H1 (cell line): Measurements from ENCODE around the gene PPP1R9A. TPM values are rescaled to one million over a fixed set of nuclear protein-coding genes. Genes with fewer than 3 reads are reported as not detected.
A peak's percentile ranks its signal among the peaks of the same experiment; 100 is the strongest.

Experiments used
- CTCF ChIA-PET: fragments of 300-600 bp; sonication (Branson Sonifier 250); formaldehyde crosslinking; loops from one replicate; lab custom pipeline; 2021; ENCODE audit not compliant: partially characterized antibody; lab: Charles Lee
- POLR2A ChIA-PET: fragments of 300-600 bp; sonication (Branson Sonifier 250); formaldehyde crosslinking; loops from one replicate; lab custom pipeline; 2021; ENCODE audit warnings: inconsistent platforms; ENCODE audit not compliant: partially characterized antibody; lab: Charles Lee
- DNase-seq, 2 experiments: peaks; one replicate each; pipeline versions ENCODE4 v3.0.0 to v3.0.0-alpha.2; 2010 to 2022; ENCODE audit warnings: low spot score in 2 of 2, low read depth in 1 of 2, mixed read lengths in 1 of 2
- FAIRE-seq: peaks from 2 replicates; lab custom pipeline; 2011; peaks lifted over from hg19 to GRCh38; lab: Jason Lieb, UNC
- H2AFZ ChIP-seq: 2 replicates; pipeline ENCODE4 v1.8.1; 2012; ENCODE audit warnings: low read length, inconsistent platforms
- H2AK5ac ChIP-seq: 2 replicates; pipeline ENCODE4 v1.6.1; 2013; ENCODE audit warnings: low read depth, low read length
- H2BK120ac ChIP-seq: replicated peaks from 2 replicates; pipeline ENCODE3; 2013; ENCODE audit warnings: low read depth, low read length, inconsistent platforms
- H2BK12ac ChIP-seq: 2 replicates; pipeline ENCODE4 v1.6.1; 2013; ENCODE audit warnings: low read depth, low read length
- H2BK15ac ChIP-seq: 2 replicates; pipeline ENCODE4 v1.6.1; 2013; ENCODE audit warnings: low read length
- H2BK20ac ChIP-seq: 2 replicates; pipeline ENCODE4 v1.6.1; 2013; ENCODE audit warnings: low read length
- H2BK5ac ChIP-seq: 2 replicates; pipeline ENCODE4 v1.6.1; 2013; ENCODE audit warnings: low read depth, low read length
- H3K14ac ChIP-seq: 2 replicates; pipeline ENCODE4 v1.6.1; 2013; ENCODE audit warnings: inconsistent platforms; ENCODE audit not compliant: insufficient read length
- H3K18ac ChIP-seq: 2 replicates; pipeline ENCODE4 v1.6.1; 2013; ENCODE audit warnings: low read length; ENCODE audit errors: extremely low read depth
- H3K23ac ChIP-seq: 2 replicates; pipeline ENCODE4 v1.6.1; 2013; ENCODE audit warnings: inconsistent platforms; ENCODE audit not compliant: insufficient read length
- H3K23me2 ChIP-seq: 2 replicates; pipeline ENCODE4 v1.6.1; 2013; ENCODE audit warnings: low read depth, low read length
- H3K27ac ChIP-seq: 2 replicates; pipeline ENCODE4 v1.6.1; 2011; ENCODE audit warnings: low read depth, low read length, inconsistent platforms
- H3K27me3 ChIP-seq, 4 experiments: replicated peaks in 1 of 4; 1 replicate in 1 of 4; 2 replicates in 3 of 4; pipeline versions ENCODE4 v1.6.1 to v1.8.1; 2011 to 2013; ENCODE audit warnings: low read length in 3 of 4, mild to moderate bottlenecking in 3 of 4, inconsistent platforms in 2 of 4, mixed read lengths in 2 of 4, moderate library complexity in 1 of 4; ENCODE audit not compliant: control insufficient read depth in 3 of 4, insufficient read depth in 3 of 4; ENCODE audit errors: extremely low read depth in 1 of 4
- H3K36me3 ChIP-seq, 4 experiments: 2 replicates each; pipeline versions ENCODE4 v1.6.1 to v1.8.1; 2011 to 2013; ENCODE audit warnings: mild to moderate bottlenecking in 4 of 4, low read length in 3 of 4, moderate library complexity in 2 of 4, control low read depth in 1 of 4, inconsistent platforms in 1 of 4; ENCODE audit not compliant: insufficient read depth in 4 of 4, control insufficient read depth in 2 of 4
- H3K4ac ChIP-seq: replicated peaks from 2 replicates; pipeline ENCODE3; 2013; ENCODE audit warnings: low read length, low read depth, mixed read lengths, inconsistent platforms; ENCODE audit not compliant: insufficient read length
- H3K4me1 ChIP-seq, 4 experiments: replicated peaks in 1 of 4; 1 replicate in 1 of 4; 2 replicates in 3 of 4; pipeline versions ENCODE4 v1.6.1 to v1.8.1; 2011 to 2013; ENCODE audit warnings: low read length in 3 of 4, inconsistent platforms in 2 of 4, mixed read lengths in 1 of 4; ENCODE audit not compliant: insufficient read depth in 4 of 4, control insufficient read depth in 3 of 4
- H3K4me2 ChIP-seq, 2 experiments: 2 replicates each; pipeline versions ENCODE4 v1.6.1 to v1.8.1; 2011 to 2013; ENCODE audit warnings: low read depth in 2 of 2, low read length in 2 of 2, control low read depth in 1 of 2, inconsistent platforms in 1 of 2, mild to moderate bottlenecking in 1 of 2; ENCODE audit not compliant: insufficient read depth in 1 of 2
- H3K4me3 ChIP-seq, 4 experiments: fragments of 200-600, 300-600 bp in 1 of 4; sonication (generic), shearing (Covaris generic), sonication (Bioruptor Twin) in 1 of 4; 2 replicates each; pipeline versions ENCODE4 v1.5.1 to v1.8.1; 2011 to 2016; ENCODE audit warnings: low read length in 4 of 4, low read depth in 3 of 4, control low read depth in 2 of 4, inconsistent platforms in 2 of 4, mild to moderate bottlenecking in 2 of 4, mixed read lengths in 1 of 4, moderate library complexity in 1 of 4; ENCODE audit not compliant: insufficient read depth in 2 of 4; ENCODE audit errors: extremely low read depth in 1 of 4
- H3K56ac ChIP-seq: replicated peaks from 2 replicates; pipeline ENCODE3; 2013; ENCODE audit warnings: low read depth, mild to moderate bottlenecking, mixed read lengths, low read length, inconsistent platforms; ENCODE audit not compliant: insufficient read length
- H3K79me1 ChIP-seq: 2 replicates; pipeline ENCODE4 v1.6.1; 2013; ENCODE audit warnings: low read depth, low read length, control low read depth
- H3K79me2 ChIP-seq, 2 experiments: 2 replicates each; pipeline versions ENCODE4 v1.6.1 to v1.8.1; 2012 to 2013; ENCODE audit warnings: low read length in 2 of 2, mild to moderate bottlenecking in 2 of 2, inconsistent platforms in 1 of 2; ENCODE audit not compliant: insufficient read depth in 2 of 2, control insufficient read depth in 1 of 2
- H3K9ac ChIP-seq, 4 experiments: replicated peaks in 1 of 4; 1 replicate in 1 of 4; 2 replicates in 3 of 4; pipeline versions ENCODE4 v1.6.1 to v1.8.1; 2011 to 2013; ENCODE audit warnings: low read depth in 3 of 4, low read length in 3 of 4, control low read depth in 2 of 4, mild to moderate bottlenecking in 2 of 4, moderate library complexity in 2 of 4, inconsistent platforms in 1 of 4; ENCODE audit errors: extremely low read depth in 1 of 4
- H3K9me3 ChIP-seq, 2 experiments: 2 replicates each; pipeline versions ENCODE4 v1.6.1 to v1.8.1; 2012 to 2013; ENCODE audit warnings: mild to moderate bottlenecking in 2 of 2, moderate library complexity in 2 of 2, control low read depth in 1 of 2, inconsistent platforms in 1 of 2, low read depth in 1 of 2, low read length in 1 of 2, mixed read lengths in 1 of 2; ENCODE audit not compliant: insufficient read depth in 2 of 2
- H4K20me1 ChIP-seq, 2 experiments: replicated peaks in 1 of 2; 2 replicates each; pipeline versions ENCODE3 to v1.8.1; 2011 to 2013; ENCODE audit warnings: inconsistent platforms in 2 of 2, low read length in 2 of 2, mild to moderate bottlenecking in 1 of 2; ENCODE audit not compliant: insufficient read depth in 2 of 2, control insufficient read depth in 1 of 2
- H4K5ac ChIP-seq: 2 replicates; pipeline ENCODE4 v1.6.1; 2013; ENCODE audit warnings: low read length, low read depth, mixed read lengths, inconsistent platforms; ENCODE audit not compliant: insufficient read length
- H4K8ac ChIP-seq: 2 replicates; pipeline ENCODE4 v1.8.0; 2013; ENCODE audit warnings: mild to moderate bottlenecking, moderate library complexity, low read length, inconsistent platforms; ENCODE audit not compliant: insufficient read depth; ENCODE audit errors: extremely low read depth
- H4K91ac ChIP-seq: replicated peaks from 2 replicates; pipeline ENCODE3; 2013; ENCODE audit warnings: low read length, mixed read lengths, inconsistent platforms; ENCODE audit not compliant: insufficient read length
- ATF2 ChIP-seq: IDR thresholded peaks from 2 replicates; pipeline ENCODE4 v1.6.1; 2012; ENCODE audit warnings: low read length, inconsistent platforms
- CEBPB ChIP-seq: IDR thresholded peaks from 2 replicates; pipeline ENCODE4 v1.6.1; 2012; ENCODE audit warnings: low read depth, low read length
- CREB1 ChIP-seq: IDR thresholded peaks from 2 replicates; pipeline ENCODE4 v1.6.1; 2012; ENCODE audit warnings: inconsistent platforms
- FOSL1 ChIP-seq: IDR thresholded peaks from 2 replicates; pipeline ENCODE4 v1.6.1; 2011; ENCODE audit warnings: mild to moderate bottlenecking, low read depth, low read length, moderate library complexity; ENCODE audit not compliant: insufficient read depth
- GABPA ChIP-seq: IDR thresholded peaks from 2 replicates; pipeline ENCODE4 v1.6.1; 2011; ENCODE audit warnings: mild to moderate bottlenecking, low read length, moderate library complexity, borderline replicate concordance; ENCODE audit not compliant: insufficient read depth
- GTF2F1 ChIP-seq: IDR thresholded peaks from 2 replicates; pipeline ENCODE4 v1.6.1; 2012; ENCODE audit warnings: low read depth, low read length, improper control_type of control experiment, borderline replicate concordance
- HDAC2 ChIP-seq, 2 experiments: fragments of 300-600 bp in 1 of 2; sonication (generic) in 1 of 2; IDR thresholded peaks; 2 replicates each; pipeline ENCODE4 v1.6.1; 2011 to 2012; ENCODE audit warnings: low read depth in 2 of 2, low read length in 2 of 2, mild to moderate bottlenecking in 2 of 2, moderate library complexity in 2 of 2, borderline replicate concordance in 1 of 2, inconsistent platforms in 1 of 2
- KDM4A ChIP-seq: IDR thresholded peaks from one replicate; pipeline ENCODE4 v1.7.1; 2012; ENCODE audit warnings: low read depth, mild to moderate bottlenecking, moderate library complexity, low read length, inconsistent platforms; ENCODE audit not compliant: severe bottlenecking
- PHF8 ChIP-seq: fragments of 200-600 bp; sonication (generic); conservative IDR thresholded peaks from 2 replicates; pipeline ENCODE4 v1.7.1; 2012; ENCODE audit warnings: low read depth, mild to moderate bottlenecking, inconsistent platforms, low read length, moderate library complexity
- RBBP5 ChIP-seq: IDR thresholded peaks from 2 replicates; pipeline ENCODE4 v1.7.1; 2012; ENCODE audit warnings: low read depth, mild to moderate bottlenecking, inconsistent platforms, low read length, moderate library complexity, borderline replicate concordance
- SP1 ChIP-seq: IDR thresholded peaks from 2 replicates; pipeline ENCODE4 v1.6.1; 2011; ENCODE audit warnings: low read depth, low read length
- TCF12 ChIP-seq: IDR thresholded peaks from 2 replicates; pipeline ENCODE4 v1.6.1; 2011; ENCODE audit warnings: low read depth, mild to moderate bottlenecking, low read length
- TEAD4 ChIP-seq: IDR thresholded peaks from 2 replicates; pipeline ENCODE4 v1.6.1; 2012; ENCODE audit warnings: low read depth, low read length, inconsistent platforms, mixed read lengths
- WGBS, 2 experiments: shearing (Covaris generic) in 1 of 2; methylation state at CpG; one replicate each; pipeline versions ENCODE4 v1.1.6 to v1.1.7; 2013 to 2015; ENCODE audit warnings: low lambda C conversion rate in 2 of 2, mixed read lengths in 2 of 2, inconsistent platforms in 1 of 2, low coverage in 1 of 2, missing lambda C conversion rate in 1 of 2; ENCODE audit not compliant: insufficient replicate concordance in 2 of 2, insufficient coverage in 1 of 2, insufficient read length in 1 of 2; ENCODE audit errors: extremely low coverage in 1 of 2, missing lambda C conversion rate in 1 of 2; 5-methylcytosine and 5-hydroxymethylcytosine counted together
- polyA plus RNA-seq, 7 experiments: library from polyadenylated mRNA; depleted of rRNA in 3 of 7; stranded (reverse) in 5 of 7; unstranded in 2 of 7; fragments of >200 nt in 5 of 7; fragments of 200-250 nt in 2 of 7; gene quantifications; 1 replicate in 5 of 7; 2 replicates in 1 of 7; 4 replicates in 1 of 7; pipeline versions ENCODE4 v1.2.1 to v1.2.3, GENCODE V29; 2011 to 2013; ENCODE audit warnings: missing spikeins in 2 of 7, mixed read lengths in 2 of 7
- total RNA-seq: library from RNA; stranded (reverse); fragmentation: NEBNext Ultra II Directional; extraction: Animal tissue kit (Norgen Biotek cat#: 25700); gene quantifications from 2 replicates; pipeline ENCODE4 v1.2.1, GENCODE V29; 2021

Gene PPP1R9A
- total and polyA plus RNA-seq, 2 of the 8 experiments (the other 6 are each of a cell fraction or from before 2014, with no cell fraction given) = 3.0 to 20.3 TPM

DNA sequence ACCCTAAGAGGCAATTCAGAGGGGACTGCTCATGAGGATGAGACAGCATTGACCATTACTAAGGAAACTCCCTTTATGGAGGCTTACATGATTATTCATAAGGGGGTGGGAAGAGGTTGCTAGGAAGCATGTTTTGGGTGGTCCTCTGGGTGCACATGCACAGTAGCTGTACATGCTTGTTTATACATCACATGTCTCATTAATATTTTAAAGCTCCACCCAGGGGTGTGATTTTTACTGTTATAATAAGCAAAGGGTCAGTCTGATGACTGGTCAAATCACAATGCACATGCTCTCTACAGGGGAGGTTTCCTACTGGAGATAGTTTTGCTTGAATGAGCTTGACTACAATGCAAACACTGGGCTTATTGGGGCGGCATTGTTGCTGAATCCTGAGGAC lies 23.8 kb upstream of the PPP1R9A start:
- H3K4me3 ChIP-seq = no peak overlapping the region
- no peaks in the 10 kb centered on the region for H3K36me3 ChIP-seq
- CTCF ChIA-PET = interaction anchor here (0.7 to 0.8 kb wide), 3 partner anchors 8 to 228 kb away, joined by 3 read pairs; partner anchors contain the start of gene SGCE
- H3K27ac ChIP-seq = no peak overlapping the region
- H2BK15ac ChIP-seq = no peak overlapping the region
- no peak overlapping the region for H3K4me2 ChIP-seq
- no peak overlapping the region for H4K8ac ChIP-seq
- no peak overlapping the region for H2BK20ac ChIP-seq
- H3K79me1 ChIP-seq = no peaks in the 10 kb centered on the region
- H3K27me3 ChIP-seq = no peaks in the 10 kb centered on the region
- no peaks in the 10 kb centered on the region for H4K20me1 ChIP-seq
- H3K14ac ChIP-seq = no peak overlapping the region
- H3K23ac ChIP-seq = no peak overlapping the region
- H2BK120ac ChIP-seq = no peak overlapping the region
- FAIRE-seq (no peak), DNase-seq (no peak)
- H3K18ac ChIP-seq = no peak overlapping the region
- peak overlapping the region; percentile 70; the same call in 1 of the 2 replicates for H2AFZ ChIP-seq
- H2BK5ac ChIP-seq = no peak overlapping the region
- H3K4me1 ChIP-seq = peaks cover 0 to 8% (median 7%) of the 10 kb centered on the region in 4 experiments; a peak in 5 of 7 replicates
- POLR2A ChIA-PET = no interaction called here
- 67% methylated on average over 1 of the region's 1 CpG; no CpG with 5 or more reads in 1 of the 2 experiments for WGBS, 2 experiments
- no peak overlapping the region for H2AK5ac ChIP-seq
- H4K91ac ChIP-seq = no peak overlapping the region
- no peaks in the 10 kb centered on the region for H3K9me3 ChIP-seq
- H3K56ac ChIP-seq = no peak overlapping the region
- H3K4ac ChIP-seq = no peak overlapping the region
- no peak overlapping the region for H4K5ac ChIP-seq
- H3K23me2 ChIP-seq = no peaks in the 10 kb centered on the region
- H3K9ac ChIP-seq = no peak overlapping the region
- no peaks in the 10 kb centered on the region for H3K79me2 ChIP-seq
- H2BK12ac ChIP-seq = no peak overlapping the region
- no peak for TF ChIP-seq TCF12
- TF ChIP-seq SP1 = no peak
- no peak for TF ChIP-seq FOSL1
- TF ChIP-seq PHF8 = no peak
- TF ChIP-seq TEAD4 = no peak
- no peak for TF ChIP-seq GTF2F1
- no peak for TF ChIP-seq HDAC2 (IDR thresholded peaks at IDR 0.05; ENCODE audit: borderline replicate concordance in 1 of 2, low read depth in 2 of 2, low read length in 2 of 2)
- no peak for TF ChIP-seq RBBP5
- no peak for TF ChIP-seq CREB1
- TF ChIP-seq ATF2 = no peak
- TF ChIP-seq CEBPB = no peak
- TF ChIP-seq GABPA = no peak
- no peak for TF ChIP-seq KDM4A
